HG02885 (cell line): ENCODE data around the gene KRT76.

Source experiments
- ATAC-seq: cut with Tn5 transposase; IDR thresholded peaks from one replicate; pipeline ENCODE4 v1.9.1; 2021; ENCODE audit warnings: mild to moderate bottlenecking; ENCODE audit not compliant: unreplicated experiment, poor library complexity

Gene KRT76

GRCh38 chr12:52776913-52777395 is at the start of gene KRT76:
Gene KRT76, minus strand, starts transcription at chr12:52777345. Its CDS starts 54 bp downstream, at chr12:52777291.
- no peak for ATAC-seq

- ATAC-seq, result no peak
Observed at GRCh38 chr12:52825961-52826360, 48.8 kb upstream of the KRT76 start.

GRCh38 chr12:52824741-52825410 is 47.7 kb upstream of the KRT76 start:
- no peak for ATAC-seq

GRCh38 chr12:52823761-52824450 is 46.8 kb upstream of the KRT76 start:
- ATAC-seq, result no peak

GRCh38 chr12:52822771-52823510 is 45.8 kb upstream of the KRT76 start:
- ATAC-seq, result no peak

GRCh38 chr12:52821826-52822660 is 44.9 kb upstream of the KRT76 start:
- no peak for ATAC-seq

- no peak for ATAC-seq
Observed at GRCh38 chr12:52821071-52821730, 44.1 kb upstream of the KRT76 start.

GRCh38 chr12:52820521-52820920 is 43.4 kb upstream of the KRT76 start:
- ATAC-seq, result no peak

- ATAC-seq, result no peak
Observed at GRCh38 chr12:52819731-52820510, 42.8 kb upstream of the KRT76 start.

GRCh38 chr12:52818887-52819420 is 41.8 kb upstream of the KRT76 start:
- ATAC-seq, result no peak

GRCh38 chr12:52818388-52818787 is 41.2 kb upstream of the KRT76 start:
- no peak for ATAC-seq

GRCh38 chr12:52817699-52818238 is 40.6 kb upstream of the KRT76 start:
- no peak for ATAC-seq

GRCh38 chr12:52817003-52817698 is 40.0 kb upstream of the KRT76 start:
- ATAC-seq, result no peak

GRCh38 chr12:52815676-52816588 is 38.8 kb upstream of the KRT76 start:
- ATAC-seq, result no peak

GRCh38 chr12:52815161-52815560 is 38.0 kb upstream of the KRT76 start:
- no peak for ATAC-seq

GRCh38 chr12:52814710-52815155 is 37.6 kb upstream of the KRT76 start:
- no peak for ATAC-seq
